ENCODE results near the gene GRM7.

DNA sequence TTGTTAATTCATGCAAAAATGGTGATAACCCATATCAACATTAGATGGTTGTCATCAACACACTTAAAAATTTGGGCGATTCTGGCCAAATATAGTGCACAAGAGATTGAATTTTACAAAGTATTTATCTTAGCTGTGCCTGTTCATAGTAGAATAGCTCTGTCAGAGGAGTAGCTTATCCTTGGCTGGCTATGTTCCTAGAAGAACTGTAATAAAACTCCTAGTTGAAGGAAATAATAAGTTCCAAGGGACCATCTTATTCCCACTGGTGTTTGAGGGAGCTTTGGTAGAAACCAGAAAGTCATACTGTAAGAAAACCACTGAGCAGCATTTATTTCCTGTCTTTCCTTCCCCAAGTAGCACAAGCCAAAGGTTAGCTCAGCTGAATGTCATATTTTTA, 201.8 kb downstream of the GRM7 start:
- TF ChIP-seq, protein P1, sequence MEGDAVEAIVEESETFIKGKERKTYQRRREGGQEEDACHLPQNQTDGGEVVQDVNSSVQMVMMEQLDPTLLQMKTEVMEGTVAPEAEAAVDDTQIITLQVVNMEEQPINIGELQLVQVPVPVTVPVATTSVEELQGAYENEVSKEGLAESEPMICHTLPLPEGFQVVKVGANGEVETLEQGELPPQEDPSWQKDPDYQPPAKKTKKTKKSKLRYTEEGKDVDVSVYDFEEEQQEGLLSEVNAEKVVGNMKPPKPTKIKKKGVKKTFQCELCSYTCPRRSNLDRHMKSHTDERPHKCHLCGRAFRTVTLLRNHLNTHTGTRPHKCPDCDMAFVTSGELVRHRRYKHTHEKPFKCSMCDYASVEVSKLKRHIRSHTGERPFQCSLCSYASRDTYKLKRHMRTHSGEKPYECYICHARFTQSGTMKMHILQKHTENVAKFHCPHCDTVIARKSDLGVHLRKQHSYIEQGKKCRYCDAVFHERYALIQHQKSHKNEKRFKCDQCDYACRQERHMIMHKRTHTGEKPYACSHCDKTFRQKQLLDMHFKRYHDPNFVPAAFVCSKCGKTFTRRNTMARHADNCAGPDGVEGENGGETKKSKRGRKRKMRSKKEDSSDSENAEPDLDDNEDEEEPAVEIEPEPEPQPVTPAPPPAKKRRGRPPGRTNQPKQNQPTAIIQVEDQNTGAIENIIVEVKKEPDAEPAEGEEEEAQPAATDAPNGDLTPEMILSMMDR (IDR thresholded peaks at IDR 0.05; ENCODE audit: low read length) = no peak
- no peak for TF ChIP-seq EZH2 (optimal IDR thresholded peaks at IDR 0.05; ENCODE audit: low read depth, low read length)
- no peak for TF ChIP-seq EZH2phosphoT487 (IDR thresholded peaks at IDR 0.05; ENCODE audit: low read length)
